ENCODE results near the gene MAML1.

MAML1 gene

DNA sequence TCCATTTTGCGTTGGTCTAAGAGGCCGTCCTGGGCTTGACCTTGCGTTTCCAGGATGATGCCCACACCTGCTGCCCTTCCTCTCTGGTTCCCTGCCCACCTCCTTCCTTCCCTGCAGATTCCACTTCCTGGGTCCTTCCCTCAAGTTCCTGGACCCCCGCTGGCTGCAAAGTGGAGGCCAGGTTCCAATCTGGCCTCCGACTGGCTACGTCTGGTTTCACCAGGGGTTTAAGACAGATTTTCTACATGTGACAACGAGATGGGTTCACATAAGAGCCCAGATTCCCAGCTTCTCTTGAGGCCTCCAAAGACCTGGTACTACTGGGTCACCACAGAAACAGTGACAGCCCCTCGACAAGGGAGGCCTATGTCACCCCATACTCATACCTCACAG, 71.9 kb downstream of the MAML1 start:
- no peak for DNase-seq (ENCODE audit: low read depth)

DNA sequence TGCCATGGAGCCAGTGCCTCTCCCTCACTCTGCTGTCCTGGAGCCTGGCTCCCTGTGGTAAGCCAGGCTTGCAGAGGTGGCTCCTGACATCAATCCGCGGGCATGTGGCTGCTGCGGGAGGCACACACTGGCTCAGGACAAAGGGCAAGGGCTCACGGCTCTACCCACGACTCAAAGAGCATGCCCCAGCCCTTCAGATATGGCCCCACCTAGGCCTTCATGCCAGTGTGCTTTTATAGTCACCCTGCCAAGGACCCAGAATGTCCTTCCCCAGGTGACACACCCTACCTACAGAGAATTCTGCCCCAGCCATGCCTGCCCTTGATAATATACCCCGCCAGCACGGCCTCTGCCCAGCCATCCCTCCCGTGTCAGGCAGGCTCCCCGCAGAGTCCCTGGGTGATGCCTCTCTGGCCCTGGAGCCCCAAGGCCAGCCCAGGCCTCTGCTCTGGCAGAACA, 72.5 kb downstream of the MAML1 start:
- no peak for DNase-seq (ENCODE audit: low read depth)

DNA sequence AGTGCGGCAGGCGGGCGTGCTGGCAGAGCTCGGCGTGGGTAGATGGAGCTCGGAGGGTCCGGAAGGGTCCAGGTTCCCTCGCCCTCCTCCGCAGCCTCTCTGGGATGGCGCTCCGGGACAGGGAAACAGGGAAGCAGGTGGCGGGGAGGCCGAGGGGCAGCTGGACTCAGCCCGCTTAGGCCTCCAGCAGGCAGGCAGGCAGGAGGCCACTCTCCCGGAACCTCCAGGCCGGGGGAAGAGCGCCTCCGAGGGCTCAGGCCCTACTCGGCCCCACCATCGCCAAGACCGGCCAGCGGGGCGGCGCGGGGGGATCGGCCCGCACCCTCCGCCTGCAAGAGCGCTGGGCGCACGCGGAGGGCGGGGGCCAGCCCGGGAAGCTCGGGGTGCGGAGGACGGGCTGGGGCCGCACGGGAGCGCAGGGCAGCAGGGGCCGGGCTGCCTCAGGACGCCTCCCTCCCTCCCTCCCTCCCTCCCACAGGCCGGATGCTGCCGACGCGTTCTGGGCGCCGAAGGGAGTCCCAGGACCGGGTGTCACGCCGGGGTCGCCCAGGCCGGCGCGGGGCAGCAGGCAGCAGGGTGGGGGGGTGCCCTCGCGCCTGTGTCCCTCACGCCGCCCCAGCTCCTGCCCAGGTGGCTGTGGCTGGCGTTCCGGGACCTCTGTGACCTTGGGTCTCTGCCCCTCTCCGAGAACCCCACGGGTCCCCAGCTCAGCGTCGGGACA, 73.1 kb downstream of the MAML1 start:
- no peak for DNase-seq (ENCODE audit: low read depth)

- DNase-seq (ENCODE audit: low read depth): peak; percentile 50
Observed at GRCh38 chr5:179806250-179807048, 73.8 kb downstream of the MAML1 start, which contains the start of gene MGAT4B. Gene MGAT4B, minus strand, starts transcription at chr5:179806866. Its CDS starts 283 bp downstream, at chr5:179806583.

DNA sequence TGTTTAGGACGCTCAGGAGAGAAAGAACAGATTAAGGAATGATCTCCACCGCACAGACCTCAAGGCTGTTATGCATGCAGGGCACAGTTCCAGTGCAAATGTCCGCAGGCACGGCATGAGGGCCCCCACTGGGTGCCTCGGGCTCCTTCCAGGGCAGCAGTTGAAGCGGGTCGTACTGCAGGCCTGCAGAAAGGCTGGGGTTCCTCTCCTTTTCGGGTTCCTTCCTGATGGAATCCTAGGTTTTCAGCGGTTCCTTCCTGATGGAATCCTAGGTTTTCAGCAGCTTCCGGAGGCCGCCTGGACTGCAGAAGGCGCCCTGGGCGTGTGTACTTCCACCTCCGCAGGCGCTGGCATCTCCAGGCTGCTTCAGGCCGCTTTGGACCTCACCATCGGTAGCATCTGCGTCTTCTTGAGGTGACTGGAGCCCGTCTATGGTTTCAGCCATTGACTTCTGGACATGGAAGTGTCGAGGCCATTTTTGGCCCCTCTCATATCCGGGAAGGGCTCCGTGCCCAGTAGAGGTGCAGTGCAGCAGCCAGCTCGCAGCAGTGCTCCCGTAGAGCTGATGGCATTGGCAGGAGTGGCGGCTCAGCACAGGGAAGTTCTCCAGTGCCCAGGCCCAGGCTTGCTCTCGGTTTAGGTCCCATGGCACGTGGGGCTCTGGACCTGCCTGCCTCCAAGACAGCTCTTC, 79.7 kb downstream of the MAML1 start:
- no peak for DNase-seq (ENCODE audit: low read depth)

GRCh38 chr5:179812997-179813607, 80.5 kb downstream of the MAML1 start:
- no peak for DNase-seq (ENCODE audit: low read depth)

- DNase-seq (ENCODE audit: low read depth): no peak
Observed at GRCh38 chr5:179814090-179814489, 81.5 kb downstream of the MAML1 start.

DNA sequence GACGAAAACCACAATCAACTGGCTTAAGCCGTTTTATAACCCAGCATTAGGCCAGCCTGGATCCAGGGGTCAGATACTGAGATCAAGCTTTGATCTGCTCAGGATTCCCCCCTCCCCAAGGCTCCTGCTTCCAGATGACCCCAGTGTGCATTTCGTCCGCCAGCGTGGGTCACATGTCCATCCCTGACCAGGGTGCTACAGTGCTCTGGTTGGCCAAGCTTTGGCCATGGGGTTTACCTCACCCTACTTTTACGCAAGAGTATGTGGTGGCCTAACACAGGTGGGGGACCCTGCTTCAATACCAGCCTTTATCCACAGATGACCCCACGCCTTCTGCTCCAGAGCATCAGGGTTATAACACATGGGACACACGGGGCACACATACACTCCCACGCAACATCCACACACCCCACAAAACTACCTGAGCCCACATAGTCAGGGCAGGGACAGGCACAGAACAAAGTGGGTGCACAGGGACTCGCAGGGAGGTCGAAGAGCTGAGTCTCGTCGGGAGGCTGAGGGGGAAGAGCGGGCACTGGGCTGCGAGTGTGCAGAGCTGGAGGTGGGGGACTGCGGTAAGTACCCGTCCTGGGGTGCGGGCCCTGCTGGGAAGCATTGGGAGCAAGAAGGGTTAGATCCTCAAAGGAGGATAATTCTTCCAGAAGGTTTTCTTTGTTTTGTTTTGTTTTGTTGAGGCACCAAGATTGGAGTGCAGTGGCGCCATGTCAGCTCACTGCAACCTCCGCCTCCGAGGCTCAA, 83.0 kb downstream of the MAML1 start:
- no peak for DNase-seq (ENCODE audit: low read depth)

DNA sequence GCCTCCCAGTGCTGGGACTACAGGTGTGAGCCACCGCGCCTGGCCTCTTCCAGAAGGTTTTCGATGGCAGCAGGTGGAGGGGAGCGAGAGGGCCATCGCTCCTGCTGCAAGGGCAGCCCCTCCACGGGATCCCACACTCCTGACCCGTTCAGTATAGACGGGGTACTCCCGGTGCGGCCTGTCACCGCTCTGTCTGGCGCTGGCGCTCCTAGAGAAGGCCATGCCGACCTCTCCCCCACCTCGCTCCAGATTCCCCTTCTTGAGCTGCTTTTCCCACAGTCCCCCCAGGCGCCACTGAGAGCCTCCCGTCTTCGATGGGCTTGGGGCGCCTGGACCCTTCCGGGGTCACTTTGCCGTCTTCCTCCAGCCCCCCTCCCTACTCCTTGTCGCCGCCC, 83.8 kb downstream of the MAML1 start:
- no peak for DNase-seq (ENCODE audit: low read depth)

DNA sequence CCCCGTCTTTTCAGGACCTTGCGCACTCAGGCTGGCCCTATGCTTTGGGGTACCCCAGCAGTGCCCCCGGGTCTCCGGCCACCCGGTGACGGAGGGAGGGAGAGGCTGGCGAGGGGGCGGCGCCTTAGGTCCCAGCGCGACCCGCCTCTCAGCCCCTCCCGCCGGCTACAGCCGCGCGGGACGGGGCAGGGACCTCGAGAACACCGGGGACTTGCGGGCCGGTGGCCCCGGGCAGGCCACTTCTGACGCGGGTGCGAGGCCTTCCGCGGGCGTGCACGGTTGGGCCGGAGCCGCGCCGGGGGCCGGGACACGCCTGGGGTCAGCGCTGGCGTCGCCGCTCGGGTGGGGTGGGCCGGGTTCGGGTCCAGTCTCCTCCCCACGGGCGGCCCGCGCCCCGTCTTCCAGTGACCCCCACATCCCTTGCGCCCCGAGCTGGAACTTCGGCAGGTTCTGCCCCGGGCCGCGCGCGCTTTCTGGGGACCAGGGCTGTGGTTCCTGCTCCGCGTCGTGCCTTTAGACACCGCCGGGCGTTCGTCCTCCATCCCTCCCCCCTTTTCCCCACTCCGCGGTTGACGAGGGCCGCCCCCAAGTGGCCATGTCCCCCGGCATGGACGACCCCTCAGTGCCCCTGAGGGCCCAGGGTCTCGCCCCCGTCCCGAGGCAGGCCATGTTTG, 84.3 kb downstream of the MAML1 start:
- DNase-seq (ENCODE audit: low read depth): no peak

DNA sequence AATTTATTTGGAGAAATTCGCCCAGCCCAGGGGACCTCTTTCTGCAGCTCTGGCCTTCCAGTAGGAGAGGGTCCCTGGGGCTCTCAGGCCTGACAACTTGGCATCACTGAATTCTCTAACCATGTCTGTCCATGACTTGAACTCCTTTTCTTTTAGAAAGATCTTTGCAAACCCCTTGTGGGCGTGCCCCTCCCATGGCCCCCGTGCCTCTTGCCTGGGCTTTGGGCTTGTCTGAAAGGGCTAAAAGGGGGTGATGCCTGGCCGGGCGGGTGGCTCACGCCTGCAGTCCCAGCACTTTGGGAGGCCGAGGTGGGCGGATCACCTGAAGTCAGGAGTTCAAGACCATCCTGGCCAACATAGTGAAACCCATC, 84.8 kb downstream of the MAML1 start:
- no peak for DNase-seq (ENCODE audit: low read depth)

DNA sequence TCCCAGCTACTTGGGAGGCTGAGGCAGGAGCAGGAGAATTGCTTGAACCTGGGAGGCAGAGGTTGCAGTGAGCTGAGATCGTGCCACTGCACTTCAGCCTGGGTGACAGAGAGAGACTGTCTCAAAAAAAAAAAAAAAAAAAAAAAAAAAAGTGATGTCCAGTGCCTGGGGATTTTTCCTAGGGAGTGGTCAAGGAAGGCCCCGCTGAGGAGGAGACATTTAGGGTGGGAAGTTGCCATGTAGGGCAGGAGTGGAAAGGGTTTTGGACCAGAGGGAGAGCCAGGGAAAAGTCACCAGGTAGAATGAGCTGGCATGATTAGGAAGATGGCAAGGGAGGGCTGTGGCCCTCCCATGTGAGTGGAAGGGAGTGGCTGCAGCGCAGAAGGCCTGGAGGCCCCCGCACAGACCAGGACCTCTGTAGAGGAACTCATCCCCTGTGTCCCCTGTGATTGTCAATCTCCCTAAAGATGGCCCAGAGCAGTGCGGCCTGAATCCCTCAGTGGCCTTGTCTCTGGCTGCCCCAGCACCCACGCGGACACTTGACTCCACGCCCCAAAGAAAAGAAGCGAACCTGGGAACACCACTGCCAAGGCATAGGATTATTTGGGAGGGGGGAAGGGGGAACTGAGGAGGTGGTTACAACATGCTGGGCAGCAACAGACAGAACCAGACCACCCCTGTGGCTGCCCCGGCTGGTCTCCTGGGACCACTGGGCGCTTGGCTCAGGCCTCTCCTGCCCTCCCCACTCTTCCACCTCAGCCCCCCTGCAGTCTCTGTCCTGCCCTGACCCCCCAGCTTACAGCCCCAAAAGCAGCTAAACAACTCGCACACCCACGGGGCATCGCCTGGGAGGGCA, 85.5 kb downstream of the MAML1 start:
- no peak for DNase-seq (ENCODE audit: low read depth)

- DNase-seq (ENCODE audit: low read depth): peak; percentile 73
Observed at GRCh38 chr5:179818746-179819295, 86.2 kb downstream of the MAML1 start.

- DNase-seq (ENCODE audit: low read depth): no peak
Observed at GRCh38 chr5:179819296-179820126, 86.9 kb downstream of the MAML1 start.

- no peak for DNase-seq (ENCODE audit: low read depth)
Observed at GRCh38 chr5:179820127-179820482, 87.5 kb downstream of the MAML1 start.

- peak; percentile 82 for DNase-seq (ENCODE audit: low read depth)
Observed at GRCh38 chr5:179820483-179821297, 88.1 kb downstream of the MAML1 start, which contains the start of gene SQSTM1. Gene SQSTM1, plus strand, starts transcription at chr5:179820905. Its CDS starts 32 bp downstream, at chr5:179820937.

DNA sequence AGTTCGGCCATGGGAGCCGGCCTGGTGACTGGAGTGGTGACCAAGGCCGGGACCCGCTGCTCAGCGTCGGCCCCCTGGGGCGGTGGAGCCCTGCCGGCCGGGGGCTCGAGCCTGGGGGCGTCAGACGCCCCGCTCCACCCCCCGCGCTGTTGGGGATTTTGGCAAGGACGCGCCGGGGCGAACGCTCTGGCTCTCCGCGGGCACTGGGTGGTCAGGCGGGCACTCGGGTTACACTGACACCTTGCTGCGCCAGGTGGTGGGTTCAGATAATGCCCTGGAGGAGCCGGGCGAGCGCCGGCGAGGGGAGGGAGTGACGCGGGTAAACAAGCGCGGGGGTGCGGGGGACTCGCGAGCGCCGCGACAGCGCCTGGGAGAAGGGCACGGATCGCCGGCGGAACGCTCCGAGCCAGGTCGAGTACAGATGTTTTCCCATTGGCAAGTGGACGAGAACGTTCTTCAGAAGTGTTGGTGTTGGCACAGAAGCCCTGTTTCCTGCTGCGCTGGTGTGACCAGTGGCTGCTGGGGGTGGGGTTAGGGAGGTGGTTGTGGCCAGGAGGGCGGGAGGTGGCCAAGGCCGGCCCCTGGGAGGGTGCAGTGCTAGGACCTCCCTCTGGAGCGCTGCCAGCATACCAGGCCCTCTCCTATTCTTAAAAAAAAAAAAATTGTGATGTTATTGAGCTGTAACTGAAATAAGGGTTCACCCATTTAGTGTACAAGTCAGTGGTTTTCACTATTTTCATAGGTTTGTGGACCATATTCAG, 88.9 kb downstream of the MAML1 start:
- peak; percentile 75 for DNase-seq (ENCODE audit: low read depth)

Measured in activated T-cell treated with anti-CD3 and anti-CD28 coated beads for 24 hours (primary cell).